ENCODE data around the gene LY6G5B. TPM values are rescaled to one million over a fixed set of nuclear protein-coding genes. Genes with fewer than 3 reads are reported as not detected.
A peak's percentile ranks its signal among the peaks of the same experiment; 100 is the strongest.

Gene LY6G5B
- total RNA-seq: 10 to 100 TPM; 22.6 to 24.0 (median 22.9) TPM

GRCh38 chr6:31669676-31670075 is at the start of gene LY6G5B:
LY6G5B (plus strand) TSS chr6:31669976; CDS start chr6:31670951, 975 bp downstream.
- no peaks in the 10 kb centered on the region for H3K27me3 Mint-ChIP-seq (ENCODE audit: low read depth)
- no peak within 1 kb of the TSS for H3K4me3 Mint-ChIP-seq
- peaks cover 49% of the 10 kb centered on the region for H3K36me3 Mint-ChIP-seq (ENCODE audit: insufficient read depth)
- no peak for DNase-seq
- H3K9me3 Mint-ChIP-seq: no peaks in the 10 kb centered on the region
- peaks cover 26% of the 10 kb centered on the region for H3K4me1 Mint-ChIP-seq (ENCODE audit: low read depth)
- ATAC-seq: no peak

- ATAC-seq: peak; percentile 72
These were observed 49.0 kb upstream of the LY6G5B start, which contains the start of gene PRRC2A for GRCh38 chr6:31620586-31621319. PRRC2A (plus strand) TSS chr6:31620715; CDS start chr6:31622790, 2,075 bp downstream.

GRCh38 chr6:31621320-31621939 is 48.3 kb upstream of the LY6G5B start:
- ATAC-seq (no peak), DNase-seq (no peak)
- no peaks in the 10 kb centered on the region for H3K27me3 Mint-ChIP-seq (ENCODE audit: low read depth)

More at GRCh38 chr6:31620586-31621319, 49.0 kb upstream of the LY6G5B start, which contains the start of gene PRRC2A:
- Mint-ChIP-seq H3K36me3 (ENCODE audit: insufficient read depth) (peaks cover 28% of the 10 kb centered on the region), H3K4me3 (peak within 1 kb of the TSS; percentile 92), H3K4me1 (ENCODE audit: low read depth) (peaks cover 34% of the 10 kb centered on the region), H3K9me3 (no peaks in the 10 kb centered on the region), H3K27me3 (ENCODE audit: low read depth) (no peaks in the 10 kb centered on the region)
- no peak for DNase-seq

GRCh38 chr6:31621991-31622390 is 47.8 kb upstream of the LY6G5B start:
- DNase-seq: no peak
- Mint-ChIP-seq H3K27me3 (ENCODE audit: low read depth) (no peaks in the 10 kb centered on the region), H3K4me3 (peak overlapping the region; percentile 92), H3K4me1 (ENCODE audit: low read depth) (peaks cover 25% of the 10 kb centered on the region), H3K36me3 (ENCODE audit: insufficient read depth) (peaks cover 36% of the 10 kb centered on the region), H3K9me3 (no peaks in the 10 kb centered on the region)
- no peak for ATAC-seq

More at GRCh38 chr6:31621320-31621939, 48.3 kb upstream of the LY6G5B start:
- Mint-ChIP-seq H3K36me3 (ENCODE audit: insufficient read depth) (peaks cover 34% of the 10 kb centered on the region), H3K4me1 (ENCODE audit: low read depth) (peaks cover 27% of the 10 kb centered on the region), H3K4me3 (peak overlapping the region; percentile 92), H3K9me3 (no peaks in the 10 kb centered on the region)

GRCh38 chr6:31622684-31623091 is 47.1 kb upstream of the LY6G5B start:
- Mint-ChIP-seq H3K36me3 (ENCODE audit: insufficient read depth) (peaks cover 43% of the 10 kb centered on the region), H3K9me3 (no peaks in the 10 kb centered on the region), H3K4me1 (ENCODE audit: low read depth) (peaks cover 25% of the 10 kb centered on the region), H3K27me3 (ENCODE audit: low read depth) (no peaks in the 10 kb centered on the region), H3K4me3 (peak overlapping the region; percentile 92)
- no peak for ATAC-seq
- DNase-seq: no peak

- Mint-ChIP-seq H3K4me3 (no peak overlapping the region), H3K4me1 (ENCODE audit: low read depth) (peaks cover 23% of the 10 kb centered on the region), H3K9me3 (no peaks in the 10 kb centered on the region), H3K27me3 (ENCODE audit: low read depth) (no peaks in the 10 kb centered on the region), H3K36me3 (ENCODE audit: insufficient read depth) (peaks cover 51% of the 10 kb centered on the region)
- ATAC-seq (no peak), DNase-seq (no peak)
These were observed 45.7 kb upstream of the LY6G5B start for GRCh38 chr6:31624070-31624469.

GRCh38 chr6:31626952-31627351 is 42.8 kb upstream of the LY6G5B start:
- Mint-ChIP-seq H3K36me3 (ENCODE audit: insufficient read depth) (peaks cover 56% of the 10 kb centered on the region), H3K9me3 (no peaks in the 10 kb centered on the region), H3K4me1 (ENCODE audit: low read depth) (peaks cover 14% of the 10 kb centered on the region), H3K4me3 (no peak overlapping the region), H3K27me3 (ENCODE audit: low read depth) (no peaks in the 10 kb centered on the region)
- no peak for ATAC-seq
- DNase-seq: no peak

GRCh38 chr6:31627690-31628287 is 42.0 kb upstream of the LY6G5B start:
- H3K4me3 Mint-ChIP-seq: no peak overlapping the region
- peaks cover 52% of the 10 kb centered on the region for H3K36me3 Mint-ChIP-seq (ENCODE audit: insufficient read depth)
- peaks cover 6% of the 10 kb centered on the region for H3K4me1 Mint-ChIP-seq (ENCODE audit: low read depth)
- H3K9me3 Mint-ChIP-seq: no peaks in the 10 kb centered on the region
- H3K27me3 Mint-ChIP-seq (ENCODE audit: low read depth): no peaks in the 10 kb centered on the region
- no peak for DNase-seq
- ATAC-seq: no peak

GRCh38 chr6:31629014-31629413 is 40.8 kb upstream of the LY6G5B start:
- ATAC-seq: no peak

GRCh38 chr6:31630177-31630934 is 39.4 kb upstream of the LY6G5B start:
- no peaks in the 10 kb centered on the region for H3K27me3 Mint-ChIP-seq (ENCODE audit: low read depth)
- H3K4me1 Mint-ChIP-seq (ENCODE audit: low read depth): peaks cover 2% of the 10 kb centered on the region
- ATAC-seq: no peak
- H3K4me3 Mint-ChIP-seq: no peak overlapping the region
- peaks cover 53% of the 10 kb centered on the region for H3K36me3 Mint-ChIP-seq (ENCODE audit: insufficient read depth)
- H3K9me3 Mint-ChIP-seq: no peaks in the 10 kb centered on the region
- no peak for DNase-seq

More at GRCh38 chr6:31629014-31629413, 40.8 kb upstream of the LY6G5B start:
- H3K9me3 Mint-ChIP-seq: no peaks in the 10 kb centered on the region
- no peaks in the 10 kb centered on the region for H3K27me3 Mint-ChIP-seq (ENCODE audit: low read depth)
- peaks cover 50% of the 10 kb centered on the region for H3K36me3 Mint-ChIP-seq (ENCODE audit: insufficient read depth)
- peaks cover 2% of the 10 kb centered on the region for H3K4me1 Mint-ChIP-seq (ENCODE audit: low read depth)
- H3K4me3 Mint-ChIP-seq: no peak overlapping the region
- no peak for DNase-seq

- H3K4me1 Mint-ChIP-seq (ENCODE audit: low read depth): peaks cover 2% of the 10 kb centered on the region
These were observed 38.6 kb upstream of the LY6G5B start for GRCh38 chr6:31631209-31631608.

GRCh38 chr6:31631681-31632278 is 38.0 kb upstream of the LY6G5B start:
- ATAC-seq (no peak), DNase-seq (no peak)
- Mint-ChIP-seq H3K4me3 (no peak overlapping the region), H3K36me3 (ENCODE audit: insufficient read depth) (peaks cover 50% of the 10 kb centered on the region), H3K4me1 (ENCODE audit: low read depth) (no peaks in the 10 kb centered on the region), H3K9me3 (no peaks in the 10 kb centered on the region), H3K27me3 (ENCODE audit: low read depth) (no peaks in the 10 kb centered on the region)

More at GRCh38 chr6:31631209-31631608, 38.6 kb upstream of the LY6G5B start:
- DNase-seq (no peak), ATAC-seq (no peak)
- H3K9me3 Mint-ChIP-seq: no peaks in the 10 kb centered on the region
- no peak overlapping the region for H3K4me3 Mint-ChIP-seq
- no peaks in the 10 kb centered on the region for H3K27me3 Mint-ChIP-seq (ENCODE audit: low read depth)
- H3K36me3 Mint-ChIP-seq (ENCODE audit: insufficient read depth): peaks cover 52% of the 10 kb centered on the region

- ATAC-seq (no peak), DNase-seq (no peak)
- H3K27me3 Mint-ChIP-seq (ENCODE audit: low read depth): no peaks in the 10 kb centered on the region
- no peaks in the 10 kb centered on the region for H3K4me1 Mint-ChIP-seq (ENCODE audit: low read depth)
- peaks cover 51% of the 10 kb centered on the region for H3K36me3 Mint-ChIP-seq (ENCODE audit: insufficient read depth)
- no peaks in the 10 kb centered on the region for H3K9me3 Mint-ChIP-seq
- H3K4me3 Mint-ChIP-seq: no peak overlapping the region
These were observed 37.4 kb upstream of the LY6G5B start for GRCh38 chr6:31632279-31632946.

All from activated T-cell treated with anti-CD3 and anti-CD28 coated beads, Interleukin-2, amount 50 U/mL, for 4 hours (primary cell).